ENCODE measurements around the gene PTBP1.
"Not testable (repeated sequence)": the region's sequence is repeated elsewhere in the genome, so short reads cannot be mapped to it uniquely, and the experiment has no call there.

DNA sequence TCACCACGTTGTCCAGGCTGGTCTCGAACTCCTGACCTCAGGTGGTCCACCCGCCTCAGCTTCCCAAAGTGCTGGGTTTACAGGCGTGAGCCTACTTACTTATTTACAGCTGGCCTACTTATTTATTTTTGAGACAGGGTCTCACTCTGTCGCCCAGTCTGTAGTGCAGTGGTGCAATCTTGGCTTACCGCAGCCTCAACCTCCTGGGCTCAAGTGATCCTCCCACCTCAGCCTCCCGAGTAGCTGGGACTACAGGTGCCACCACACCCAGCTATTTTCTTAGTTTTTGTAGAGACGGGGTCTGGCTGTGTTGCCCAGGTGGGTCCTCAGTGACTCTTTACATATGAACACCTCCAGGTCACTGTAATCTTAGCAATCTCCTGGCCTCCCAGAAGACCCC, 51.9 kb downstream of the PTBP1 start:
- not testable (repeated sequence) for TF ChIP-seq EZH2 (IDR thresholded peaks at IDR 0.05; ENCODE audit: borderline replicate concordance, low read length)
- TF ChIP-seq, protein P1, sequence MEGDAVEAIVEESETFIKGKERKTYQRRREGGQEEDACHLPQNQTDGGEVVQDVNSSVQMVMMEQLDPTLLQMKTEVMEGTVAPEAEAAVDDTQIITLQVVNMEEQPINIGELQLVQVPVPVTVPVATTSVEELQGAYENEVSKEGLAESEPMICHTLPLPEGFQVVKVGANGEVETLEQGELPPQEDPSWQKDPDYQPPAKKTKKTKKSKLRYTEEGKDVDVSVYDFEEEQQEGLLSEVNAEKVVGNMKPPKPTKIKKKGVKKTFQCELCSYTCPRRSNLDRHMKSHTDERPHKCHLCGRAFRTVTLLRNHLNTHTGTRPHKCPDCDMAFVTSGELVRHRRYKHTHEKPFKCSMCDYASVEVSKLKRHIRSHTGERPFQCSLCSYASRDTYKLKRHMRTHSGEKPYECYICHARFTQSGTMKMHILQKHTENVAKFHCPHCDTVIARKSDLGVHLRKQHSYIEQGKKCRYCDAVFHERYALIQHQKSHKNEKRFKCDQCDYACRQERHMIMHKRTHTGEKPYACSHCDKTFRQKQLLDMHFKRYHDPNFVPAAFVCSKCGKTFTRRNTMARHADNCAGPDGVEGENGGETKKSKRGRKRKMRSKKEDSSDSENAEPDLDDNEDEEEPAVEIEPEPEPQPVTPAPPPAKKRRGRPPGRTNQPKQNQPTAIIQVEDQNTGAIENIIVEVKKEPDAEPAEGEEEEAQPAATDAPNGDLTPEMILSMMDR (conservative IDR thresholded peaks at IDR 0.05 in 1 of 2, IDR thresholded peaks at IDR 0.05 in 1 of 2; ENCODE audit: extremely low read depth in 1 of 2, insufficient read depth in 1 of 2, low read depth in 1 of 2, low read length in 2 of 2) = not testable (repeated sequence)

Measured in mammary epithelial cell (primary cell).